DMS153 treated with DMSO at 0.1 percent for 48 hours (cell line): ENCODE measurements around the gene ZNF672.
"Not testable (repeated sequence)": the region's sequence is repeated elsewhere in the genome, so short reads cannot be mapped to it uniquely, and the experiment has no call there.

Source experiments
- DNase-seq: peaks from one replicate; lab custom pipeline; 2025; ENCODE audit not compliant: unreplicated experiment; lab: John Stamatoyannopoulos, UW

Gene ZNF672

GRCh38 chr1:248884632-248885295 is 46.7 kb downstream of the ZNF672 start:
- no peak for DNase-seq

GRCh38 chr1:248885646-248886045 is 47.6 kb downstream of the ZNF672 start:
- no peak for DNase-seq

GRCh38 chr1:248886237-248886895 is 48.3 kb downstream of the ZNF672 start:
- no peak for DNase-seq

- DNase-seq: not testable (repeated sequence)
Observed at GRCh38 chr1:248889914-248890243, 51.9 kb downstream of the ZNF672 start.

GRCh38 chr1:248890549-248891498 is 52.8 kb downstream of the ZNF672 start:
- no peak for DNase-seq

GRCh38 chr1:248891758-248892157 is 53.7 kb downstream of the ZNF672 start:
- no peak for DNase-seq

GRCh38 chr1:248892590-248892989 is 54.6 kb downstream of the ZNF672 start:
- DNase-seq: no peak

- DNase-seq: no peak
Observed at GRCh38 chr1:248894837-248895236, 56.8 kb downstream of the ZNF672 start.

GRCh38 chr1:248897412-248898337 is 59.7 kb downstream of the ZNF672 start:
- no peak for DNase-seq
